ENCODE results near the gene CACNA2D1.

GRCh38 chr7:82229164-82229563, 214.4 kb downstream of the CACNA2D1 start:
- TF ChIP-seq EP300 (IDR thresholded peaks at IDR 0.05) (no peak), CTCF (IDR thresholded peaks at IDR 0.05) (no peak), POLR2A (IDR thresholded peaks at IDR 0.05; ENCODE audit: low read depth) (no peak)
